Inflammatory macrophage treated with lipopolysaccharide for 1 hour (primary cell): ENCODE measurements around the gene ANXA5.
"Not testable (repeated sequence)": the region's sequence is repeated elsewhere in the genome, so short reads cannot be mapped to it uniquely, and the experiment has no call there.

Source experiments
- DNase-seq, 2 donors: peaks; one replicate each; pipeline ENCODE4 v3.0.0-alpha.2; 2020 to 2022

The ANXA5 gene

GRCh38 chr4:121696581-121697461, at the start of gene ANXA5:
Gene ANXA5, minus strand, starts transcription at chr4:121696980. Its CDS starts 391 bp downstream, at chr4:121696589.
- peak; percentile 94 for DNase-seq

GRCh38 chr4:121742794-121743193, 46.0 kb upstream of the ANXA5 start:
- no peak for DNase-seq

DNA sequence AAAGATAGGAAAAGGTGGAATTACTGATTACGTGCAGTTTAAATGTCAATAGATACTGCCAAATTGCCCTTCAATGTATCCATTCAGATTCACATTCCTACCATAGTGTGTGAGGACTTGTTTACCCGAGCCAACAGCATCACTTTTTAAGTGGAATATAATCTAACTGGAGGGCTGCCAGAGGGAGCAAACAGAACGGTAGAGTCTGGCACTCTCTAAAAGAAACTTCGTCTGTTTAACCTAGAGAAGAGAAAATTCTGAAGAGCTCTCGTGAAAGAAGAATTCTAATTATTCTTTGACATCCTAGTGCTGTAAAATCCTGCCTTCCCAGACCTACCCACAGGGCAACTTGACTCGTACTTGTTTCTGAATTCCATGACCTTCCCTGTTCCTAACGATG, 45.0 kb upstream of the ANXA5 start:
- no peak for DNase-seq

DNA sequence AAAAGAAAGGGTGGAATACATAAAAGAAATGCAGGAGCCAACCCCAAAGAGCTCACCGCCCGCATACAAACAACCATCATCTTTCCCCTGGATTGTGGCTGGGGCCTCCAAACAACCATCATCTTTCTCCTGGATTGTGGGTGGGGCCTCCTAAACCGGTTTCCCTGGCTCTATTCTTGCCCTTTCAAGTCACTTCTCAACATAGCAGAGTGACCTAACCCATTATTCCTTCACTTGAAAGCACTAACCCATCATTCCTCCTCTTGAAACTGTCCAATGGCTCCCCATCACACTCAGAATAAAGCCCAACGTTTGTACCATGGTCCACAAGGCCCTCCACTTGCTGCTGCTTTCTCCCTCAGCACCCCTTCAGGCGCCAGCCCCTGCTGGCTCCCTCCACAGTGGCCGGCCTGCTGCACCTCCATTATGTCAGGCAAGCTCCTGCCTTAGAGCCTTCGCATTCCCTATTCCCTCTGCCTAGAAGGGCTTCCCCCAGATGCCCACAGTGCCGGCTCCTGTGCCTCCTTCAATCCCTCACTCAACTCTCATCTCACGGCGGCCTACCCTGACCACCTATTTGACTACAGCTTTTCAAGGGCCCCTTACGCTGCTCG, 44.1 kb upstream of the ANXA5 start:
- DNase-seq = no peak

- no peak for DNase-seq
Observed at GRCh38 chr4:121739575-121739974, 42.8 kb upstream of the ANXA5 start.

- no peak for DNase-seq
Observed at GRCh38 chr4:121738780-121739535, 42.2 kb upstream of the ANXA5 start.

GRCh38 chr4:121737846-121738554, 41.2 kb upstream of the ANXA5 start:
- no peak for DNase-seq

GRCh38 chr4:121736735-121737351, 40.1 kb upstream of the ANXA5 start:
- peak; percentile 42 to 72 for DNase-seq

DNA sequence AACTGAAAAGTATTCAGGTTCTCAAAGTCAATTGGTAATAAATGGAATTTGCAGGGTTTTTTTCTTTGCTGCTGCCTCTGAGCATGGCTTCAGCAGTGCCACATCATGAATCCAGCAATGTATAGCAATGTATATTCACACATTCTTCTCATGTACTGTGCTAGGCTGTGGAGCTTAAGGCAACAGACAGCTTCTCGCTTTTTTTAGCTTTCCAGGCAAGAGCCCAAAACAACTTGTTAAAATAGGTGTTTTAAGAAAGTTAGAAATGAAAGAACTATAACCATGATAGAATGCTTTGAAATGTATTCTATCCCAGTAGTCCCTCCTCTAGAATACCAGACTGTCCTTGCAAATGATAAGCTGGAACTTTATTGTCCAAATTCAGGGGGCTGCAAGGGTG, 37.8 kb upstream of the ANXA5 start:
- no peak for DNase-seq

DNA sequence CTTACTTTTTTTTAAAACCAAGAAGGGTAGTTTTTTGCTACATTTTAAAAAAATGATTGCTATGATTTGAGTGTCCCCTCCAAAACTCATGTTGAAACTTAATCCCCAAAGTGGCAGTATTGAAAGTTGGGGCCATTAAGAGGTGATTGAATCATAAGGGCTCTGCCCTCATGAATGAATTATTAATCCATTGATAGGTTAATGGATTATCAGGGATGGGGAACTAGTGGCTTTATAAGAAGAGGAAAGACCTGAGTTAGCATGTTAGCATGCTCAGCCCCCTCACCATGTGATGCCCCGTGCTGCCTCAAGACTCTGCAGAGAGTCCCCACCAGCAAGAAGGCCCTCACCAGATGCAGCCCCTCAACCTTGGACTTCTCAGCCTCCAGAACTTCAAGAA, 37.2 kb upstream of the ANXA5 start:
- DNase-seq = no peak

DNA sequence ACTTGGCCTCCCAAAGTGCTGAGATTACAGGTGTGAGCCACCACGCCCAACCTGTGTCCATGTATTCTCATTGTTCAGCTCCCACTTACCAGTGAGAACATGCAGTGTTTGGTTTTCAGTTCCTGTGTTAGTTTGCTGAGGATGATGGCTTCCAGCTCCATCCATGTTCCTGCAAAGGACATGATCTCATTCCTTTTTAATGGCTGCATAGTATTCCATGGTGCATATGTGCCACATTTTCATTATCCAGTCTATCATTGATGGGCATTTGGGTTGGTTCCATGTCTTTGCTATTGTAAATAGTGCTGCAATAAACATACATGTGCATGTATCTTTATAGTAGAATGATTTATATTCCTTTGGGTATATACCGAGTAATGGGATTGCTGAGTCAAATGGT, 33.0 kb upstream of the ANXA5 start:
- DNase-seq = not testable (repeated sequence)

DNA sequence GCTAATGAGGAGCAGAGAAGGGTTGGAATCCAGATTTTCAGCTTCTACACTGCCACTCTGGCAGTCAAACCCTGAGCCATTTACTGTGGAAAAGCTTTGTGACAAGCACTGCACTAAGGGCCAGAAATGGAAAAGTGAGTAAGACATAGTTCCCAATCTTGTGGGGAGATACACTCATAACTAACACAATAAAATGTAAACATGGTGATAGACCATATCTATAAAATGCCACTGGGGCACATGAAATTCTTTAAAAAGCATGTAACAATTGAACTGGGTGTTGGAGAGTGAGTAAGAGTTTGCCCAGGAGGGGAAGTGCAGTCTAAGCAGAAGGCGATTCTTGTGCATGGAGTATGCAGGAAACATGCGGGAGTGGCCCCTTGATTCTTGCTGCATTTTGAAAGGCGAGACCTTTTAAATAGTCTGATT, 32.0 kb upstream of the ANXA5 start:
- no peak for DNase-seq

DNA sequence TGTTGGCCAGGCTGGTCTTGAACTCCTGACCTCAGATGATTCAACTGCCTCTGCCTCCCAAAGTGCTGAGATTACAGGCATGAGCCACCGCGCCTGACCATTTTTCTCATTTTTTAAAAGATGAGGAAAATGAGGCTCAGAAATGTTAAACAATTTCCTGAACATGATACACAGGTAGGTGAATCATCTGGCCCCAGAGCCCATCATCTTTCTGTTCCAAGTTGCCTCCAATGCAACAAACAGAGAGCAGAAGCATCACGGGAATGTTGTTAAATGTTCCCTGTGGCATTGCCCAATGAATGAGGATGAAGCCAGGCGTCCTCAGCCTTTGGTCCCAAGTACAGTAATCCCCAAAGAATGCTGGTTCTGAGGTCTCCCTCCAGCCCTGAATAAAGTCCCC, 31.3 kb upstream of the ANXA5 start:
- DNase-seq = no peak

DNA sequence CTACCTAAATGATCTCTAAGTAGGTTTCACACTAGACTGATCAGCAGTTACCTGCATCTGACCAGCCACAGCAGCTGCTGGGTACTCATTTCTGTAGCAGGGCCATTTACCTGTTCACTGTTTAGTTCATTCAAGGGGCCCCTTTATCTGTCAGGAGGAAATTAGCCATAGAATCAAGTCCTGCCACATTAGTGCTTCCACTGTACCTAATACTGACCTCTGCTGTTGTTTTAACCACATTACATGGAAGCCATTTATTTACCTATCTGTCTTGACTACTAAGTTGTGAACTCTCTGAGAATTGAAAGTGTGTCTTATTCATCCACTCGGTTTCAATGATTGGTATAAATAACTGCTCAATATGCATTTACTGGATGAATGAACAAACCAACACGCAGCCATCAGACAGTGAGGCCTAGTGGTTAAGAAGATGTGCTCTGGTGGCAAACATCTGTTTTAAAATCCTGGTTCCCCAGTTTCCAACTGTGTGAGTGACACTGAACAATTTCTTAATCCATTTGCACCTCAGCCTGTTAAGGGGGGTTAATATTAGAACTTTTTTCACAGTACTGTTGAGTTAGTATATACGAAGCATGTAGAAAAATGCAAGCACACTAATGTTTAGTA, 30.0 kb upstream of the ANXA5 start:
- DNase-seq = peak; percentile 47 to 84

GRCh38 chr4:121724671-121725070, 27.9 kb upstream of the ANXA5 start:
- no peak for DNase-seq

DNA sequence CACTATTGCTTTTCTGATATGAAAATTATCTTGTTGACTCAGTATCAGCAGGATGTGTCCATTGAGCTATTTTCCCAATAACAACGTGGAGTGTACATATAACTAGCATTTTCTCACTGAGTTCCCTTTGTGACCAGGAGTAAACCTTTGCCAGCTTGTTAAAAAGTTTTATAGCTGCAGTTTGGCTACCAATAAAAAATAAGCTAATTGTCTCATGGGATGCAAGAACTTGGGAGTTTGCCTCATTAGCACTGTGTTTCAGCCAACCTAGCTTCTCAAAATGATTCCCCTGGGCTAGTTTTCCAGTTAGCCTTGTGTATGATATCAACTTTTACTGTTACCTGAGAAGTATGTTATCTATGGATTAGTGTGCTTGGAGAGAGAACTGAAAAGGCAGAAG, 24.9 kb upstream of the ANXA5 start:
- DNase-seq = no peak

- no peak for DNase-seq
Observed at GRCh38 chr4:121720109-121720508, 23.3 kb upstream of the ANXA5 start.

DNA sequence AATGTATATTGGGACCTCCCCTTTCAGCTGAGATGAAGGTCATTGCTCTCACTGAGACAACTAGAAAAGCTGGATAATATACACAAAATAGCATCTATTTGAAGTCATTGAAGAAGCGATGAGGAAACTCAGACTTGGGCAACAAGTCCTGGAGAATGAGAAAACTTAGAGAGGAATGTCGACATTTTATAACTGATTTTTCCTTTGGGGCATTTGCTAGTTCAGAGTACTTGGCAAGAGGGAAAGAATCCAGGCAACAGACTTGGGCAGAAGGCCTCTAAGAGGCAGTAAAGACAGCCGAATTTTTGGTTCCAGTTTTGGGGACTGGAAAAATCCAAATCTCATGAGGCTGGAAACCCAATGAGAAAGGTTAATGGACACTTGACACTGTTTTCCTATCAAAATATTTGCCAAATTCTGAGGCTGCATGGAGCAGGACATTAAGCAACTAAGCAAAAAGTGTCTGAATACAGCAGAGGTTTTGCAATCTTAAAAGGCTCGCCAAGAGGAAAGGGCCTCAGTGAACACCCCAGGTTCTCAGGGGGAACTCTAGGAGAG, 21.0 kb upstream of the ANXA5 start:
- DNase-seq = no peak

DNA sequence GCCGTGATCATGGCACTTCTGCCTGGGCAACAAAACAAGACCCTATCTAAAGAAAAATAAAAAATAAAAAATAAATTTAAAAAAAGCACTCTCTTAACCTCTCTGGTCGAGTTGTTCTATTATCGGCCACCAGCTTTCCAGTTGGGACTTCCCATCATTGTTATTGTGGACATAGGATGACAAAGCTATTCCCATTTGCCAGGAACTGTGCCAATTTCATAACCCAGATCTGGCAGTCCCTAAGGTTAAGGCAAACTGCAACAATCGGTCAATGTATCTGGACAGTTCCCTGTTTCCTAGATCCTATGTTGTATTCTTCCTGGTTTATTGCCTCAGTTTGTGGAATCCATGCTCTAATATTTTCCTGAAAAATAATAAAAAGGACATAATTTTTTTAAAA, 17.8 kb upstream of the ANXA5 start:
- no peak for DNase-seq

GRCh38 chr4:121712783-121713182, 16.0 kb upstream of the ANXA5 start:
- no peak for DNase-seq

DNA sequence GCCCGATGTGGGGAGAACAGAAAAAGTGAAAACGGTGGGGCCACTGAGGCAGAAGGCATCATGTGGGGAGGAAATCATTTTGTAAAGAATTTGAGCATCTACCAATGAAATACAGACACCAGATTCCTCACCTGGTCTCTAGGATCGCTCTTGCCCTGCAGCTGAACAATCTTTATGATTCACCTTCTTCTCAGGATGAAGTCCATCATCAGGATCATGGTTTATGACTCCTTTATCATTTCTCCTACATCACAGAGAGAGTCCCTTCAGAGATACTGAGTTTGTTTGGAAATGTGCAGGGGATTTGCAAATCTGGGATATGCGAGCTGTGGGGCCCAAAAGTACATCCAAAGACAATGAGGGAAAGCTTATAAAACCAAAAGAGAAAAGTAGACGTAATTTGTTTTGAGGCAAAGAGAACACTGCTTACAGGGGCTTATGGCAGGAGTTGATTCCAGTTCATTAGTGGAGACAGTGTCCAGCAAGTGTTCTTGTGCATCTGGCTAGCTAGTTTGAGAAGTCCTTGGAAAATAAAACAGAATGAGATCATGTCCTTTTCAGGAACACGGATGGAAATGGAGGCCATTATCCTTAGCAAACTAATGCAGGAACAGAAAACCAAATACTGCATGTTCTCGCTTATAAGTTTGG, 15.3 kb upstream of the ANXA5 start:
- no peak for DNase-seq
